Stimulated activated CD8-positive, alpha-beta memory T cell treated with anti-CD3 and anti-CD28 coated beads, Interleukin-12 subunit alpha, Interleukin-12 subunit beta, amount 100 ng/mL, for 24 hours (primary cell): Measurements from ENCODE around the gene OSMR.

Source experiments
- DNase-seq: peaks from one replicate; pipeline ENCODE4 v3.0.0-alpha.2; 2020; ENCODE audit errors: extremely low read depth

OSMR gene

GRCh38 chr5:38871790-38872551 is 26.2 kb downstream of the OSMR start:
- DNase-seq = no peak

- no peak for DNase-seq
Measured at GRCh38 chr5:38872826-38873225, 27.0 kb downstream of the OSMR start.

DNA sequence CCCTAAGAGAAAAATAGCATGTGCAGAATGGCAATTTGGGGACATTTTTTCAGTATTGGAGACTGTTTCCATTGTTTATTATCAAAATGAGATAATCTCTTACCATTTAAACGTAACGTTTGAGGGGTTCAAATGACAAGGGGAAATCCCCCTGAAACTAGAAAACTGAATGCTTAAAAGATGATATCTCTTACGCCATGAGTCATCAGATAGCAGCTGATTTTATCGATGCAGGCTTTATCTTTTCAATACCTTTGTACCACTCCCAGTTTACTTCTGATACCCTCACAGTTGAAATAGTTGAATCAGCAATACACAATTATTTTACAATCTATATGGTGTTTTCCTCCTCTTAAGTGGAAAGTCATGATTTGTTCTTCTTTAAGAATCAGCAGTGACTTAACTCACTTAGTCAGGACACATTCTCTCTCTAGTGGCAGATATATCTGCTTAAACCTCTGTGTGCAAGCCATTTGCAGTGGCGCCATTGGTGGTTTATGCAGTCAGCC is 29.2 kb downstream of the OSMR start:
- DNase-seq = no peak

DNA sequence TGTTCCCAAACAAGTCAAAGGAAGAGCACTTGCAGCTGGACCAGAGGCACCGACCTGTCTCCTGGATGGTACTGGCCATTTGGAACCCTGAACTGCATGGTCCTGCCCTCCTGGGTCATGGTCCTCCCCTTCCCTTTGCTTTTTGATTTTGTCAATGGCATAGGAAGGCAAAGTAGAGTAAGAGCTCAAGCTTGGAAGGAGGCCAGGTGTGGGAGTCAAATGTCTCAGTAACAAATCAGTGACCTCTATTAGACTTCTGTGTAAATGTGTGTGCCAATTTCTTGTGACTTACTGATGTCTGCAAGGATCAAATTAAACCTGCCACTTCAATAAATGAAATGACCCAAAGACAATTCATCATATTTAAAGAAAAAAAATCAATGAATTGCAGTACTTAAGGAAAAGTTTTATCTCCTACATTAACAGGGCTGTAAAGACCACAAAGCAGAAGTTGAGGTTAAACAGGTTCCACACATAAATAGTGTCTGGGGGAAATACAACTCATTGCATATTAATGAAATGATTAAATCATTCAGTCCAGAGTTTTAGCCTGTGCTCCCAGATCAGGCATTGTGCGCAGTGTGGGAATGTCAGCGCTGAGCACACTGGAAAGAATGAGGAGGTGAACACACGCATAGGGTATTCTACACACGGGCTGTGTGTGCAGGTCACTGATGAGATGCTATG is 32.7 kb downstream of the OSMR start:
- no peak for DNase-seq

DNA sequence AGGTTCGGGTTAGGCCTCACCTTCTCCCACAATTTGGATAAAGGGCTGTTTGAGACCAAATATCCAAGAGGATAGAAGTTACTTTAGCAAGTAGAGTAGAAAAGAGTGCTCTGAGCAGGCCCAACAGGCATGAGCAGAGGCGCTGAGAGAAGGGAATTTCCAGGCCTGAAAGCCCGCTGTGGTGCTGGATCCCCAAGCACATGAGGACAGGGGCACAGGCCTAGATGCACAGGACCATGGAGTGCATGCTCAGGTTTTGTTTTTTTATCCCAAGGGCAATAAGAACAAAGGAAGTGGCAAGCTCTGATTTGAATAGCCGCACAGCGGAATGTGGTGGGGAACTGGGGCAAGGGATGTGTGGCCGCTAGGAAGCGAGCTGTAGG is 33.3 kb downstream of the OSMR start:
- no peak for DNase-seq

DNA sequence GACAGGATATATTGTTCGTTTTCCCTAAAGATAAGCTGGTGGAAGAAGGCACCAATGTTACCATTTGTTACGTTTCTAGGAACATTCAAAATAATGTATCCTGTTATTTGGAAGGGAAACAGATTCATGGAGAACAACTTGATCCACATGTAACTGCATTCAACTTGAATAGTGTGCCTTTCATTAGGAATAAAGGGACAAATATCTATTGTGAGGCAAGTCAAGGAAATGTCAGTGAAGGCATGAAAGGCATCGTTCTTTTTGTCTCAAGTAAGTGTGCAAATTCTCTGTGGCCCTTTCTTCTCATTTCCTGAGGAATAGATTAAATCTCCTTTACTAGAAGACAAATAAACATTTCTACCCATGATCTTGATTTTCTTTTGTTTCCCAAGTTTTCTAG is 38.0 kb downstream of the OSMR start:
- DNase-seq = no peak

- no peak for DNase-seq
Measured at GRCh38 chr5:38885208-38885607, 39.4 kb downstream of the OSMR start.

- DNase-seq = no peak
Measured at GRCh38 chr5:38888041-38888440, 42.2 kb downstream of the OSMR start.

DNA sequence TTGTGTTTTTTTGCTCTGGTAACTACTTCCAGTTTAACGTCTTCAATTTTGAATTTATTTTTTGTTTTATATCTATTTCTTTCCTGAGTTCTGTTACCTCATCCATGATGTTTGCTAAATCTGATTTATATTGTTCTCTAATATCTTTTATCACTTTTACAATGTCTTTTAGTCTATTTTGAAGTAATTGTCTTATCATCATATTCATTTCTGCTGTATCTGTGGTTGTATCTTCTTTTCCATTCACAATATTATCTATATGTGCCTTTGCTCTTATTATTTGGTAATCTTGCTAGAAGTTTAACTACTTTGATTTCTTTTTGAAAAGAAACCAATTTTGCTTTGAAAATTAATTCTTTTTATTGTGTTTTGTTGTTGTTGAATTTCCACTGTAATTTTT is 43.6 kb downstream of the OSMR start:
- no peak for DNase-seq

- no peak for DNase-seq
Measured at GRCh38 chr5:38891563-38891962, 45.8 kb downstream of the OSMR start.

- DNase-seq = no peak
Measured at GRCh38 chr5:38892363-38892762, 46.6 kb downstream of the OSMR start.

GRCh38 chr5:38896760-38897159 is 50.9 kb downstream of the OSMR start:
- DNase-seq = no peak

- no peak for DNase-seq
Measured at GRCh38 chr5:38899936-38900335, 54.1 kb downstream of the OSMR start.

DNA sequence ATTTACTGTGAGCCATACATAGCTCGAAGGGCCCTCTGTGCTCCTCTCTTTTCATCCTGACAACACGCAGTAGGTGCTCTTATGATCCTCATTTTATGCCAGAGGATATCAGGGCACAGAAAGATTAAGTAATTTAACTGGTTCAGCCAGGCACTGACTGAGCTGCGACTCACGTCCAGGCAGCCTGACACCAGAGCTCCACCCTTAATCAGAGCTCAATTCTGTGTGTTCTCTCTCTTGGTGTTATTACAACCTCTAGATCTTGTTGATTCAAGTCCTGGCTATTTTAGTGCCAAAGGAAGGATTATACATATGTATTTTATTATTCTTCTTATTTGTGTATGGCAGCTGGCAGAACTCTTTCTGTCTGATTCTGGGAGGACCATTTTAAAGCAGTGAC is 59.7 kb downstream of the OSMR start:
- DNase-seq = no peak

GRCh38 chr5:38906503-38906902 is 60.7 kb downstream of the OSMR start:
- DNase-seq = no peak

GRCh38 chr5:38911933-38912332 is 66.1 kb downstream of the OSMR start:
- DNase-seq = no peak

GRCh38 chr5:38913714-38914113 is 67.9 kb downstream of the OSMR start:
- DNase-seq = no peak

DNA sequence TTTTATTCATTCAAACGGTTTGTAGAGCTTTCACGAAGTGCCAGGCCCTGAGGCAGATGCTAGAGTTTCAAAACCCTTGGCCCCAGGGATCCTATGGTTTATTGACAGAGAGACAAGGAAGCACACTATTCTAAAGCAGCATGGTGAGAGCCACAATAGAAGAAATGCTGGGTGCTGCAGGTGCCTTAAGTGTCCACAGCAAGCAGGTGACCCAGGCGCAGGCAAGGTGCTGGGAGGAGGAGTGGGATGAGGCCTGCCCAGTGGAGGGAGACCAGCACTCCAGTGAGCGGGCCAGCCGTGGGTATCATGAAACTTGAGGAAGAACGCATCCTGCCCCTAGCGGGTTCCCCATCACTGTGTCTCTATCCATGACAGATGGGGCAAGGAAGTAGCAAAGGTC is 71.0 kb downstream of the OSMR start:
- no peak for DNase-seq

DNA sequence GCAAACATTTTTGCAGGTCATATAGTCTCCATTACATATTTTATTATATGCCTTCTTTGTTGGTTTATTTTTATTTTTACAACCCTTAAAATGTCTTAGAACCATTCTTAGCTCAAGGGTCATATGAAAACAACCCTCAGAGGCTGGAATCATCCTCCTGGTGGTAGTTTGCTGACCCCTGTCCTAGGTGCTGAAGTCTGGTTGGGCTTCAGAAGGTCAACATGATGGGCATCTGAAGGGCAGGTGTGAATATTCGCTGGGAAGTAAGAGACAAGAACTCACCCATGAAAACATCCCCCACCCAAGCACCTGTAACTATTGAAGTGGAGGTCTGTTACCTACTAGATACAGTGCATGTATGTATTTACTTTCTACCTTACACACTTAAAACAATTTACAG is 75.4 kb downstream of the OSMR start:
- no peak for DNase-seq

- DNase-seq = no peak
Measured at GRCh38 chr5:38922199-38922598, 76.4 kb downstream of the OSMR start.

DNA sequence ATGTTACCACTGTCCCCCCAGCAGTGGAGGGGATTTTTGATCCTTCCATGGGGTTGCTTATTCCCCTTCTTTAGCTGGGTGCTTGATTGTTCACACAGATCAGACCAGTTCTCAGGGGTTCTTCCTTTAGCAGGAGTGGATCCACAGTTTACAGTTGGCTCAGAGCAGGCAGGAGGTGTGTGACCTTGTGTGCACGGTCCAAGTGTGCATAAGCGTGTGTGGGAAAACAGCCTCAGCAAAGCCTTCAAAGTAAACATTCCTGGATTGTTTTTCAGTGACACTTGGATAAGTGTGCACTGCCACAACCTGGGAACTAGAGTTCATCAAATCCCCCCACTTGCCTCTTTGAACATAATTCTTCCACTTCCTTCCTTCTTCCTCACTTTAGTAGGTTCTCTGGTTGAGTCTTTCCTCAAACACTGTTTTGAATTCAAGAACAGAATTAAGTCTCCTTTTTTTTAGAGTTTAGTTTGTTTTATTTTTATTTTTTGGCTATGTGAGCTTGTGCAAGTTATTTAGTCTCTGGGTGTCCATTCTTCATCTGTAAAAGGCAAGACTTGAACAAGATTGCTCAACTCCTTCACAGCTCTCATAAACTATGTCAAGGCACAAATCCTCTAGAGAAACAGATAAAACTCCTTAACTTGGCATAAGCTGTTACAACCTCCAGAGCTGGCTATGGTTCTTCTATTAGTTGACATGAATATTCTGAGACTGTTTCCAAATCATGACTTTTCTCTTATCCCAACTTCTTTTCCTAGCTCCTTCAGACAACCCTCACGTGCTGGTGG is 78.0 kb downstream of the OSMR start:
- DNase-seq = no peak

- no peak for DNase-seq
Measured at GRCh38 chr5:38925154-38925925, 79.5 kb downstream of the OSMR start.
